ENCODE measurements around the gene TRABD.

DNA sequence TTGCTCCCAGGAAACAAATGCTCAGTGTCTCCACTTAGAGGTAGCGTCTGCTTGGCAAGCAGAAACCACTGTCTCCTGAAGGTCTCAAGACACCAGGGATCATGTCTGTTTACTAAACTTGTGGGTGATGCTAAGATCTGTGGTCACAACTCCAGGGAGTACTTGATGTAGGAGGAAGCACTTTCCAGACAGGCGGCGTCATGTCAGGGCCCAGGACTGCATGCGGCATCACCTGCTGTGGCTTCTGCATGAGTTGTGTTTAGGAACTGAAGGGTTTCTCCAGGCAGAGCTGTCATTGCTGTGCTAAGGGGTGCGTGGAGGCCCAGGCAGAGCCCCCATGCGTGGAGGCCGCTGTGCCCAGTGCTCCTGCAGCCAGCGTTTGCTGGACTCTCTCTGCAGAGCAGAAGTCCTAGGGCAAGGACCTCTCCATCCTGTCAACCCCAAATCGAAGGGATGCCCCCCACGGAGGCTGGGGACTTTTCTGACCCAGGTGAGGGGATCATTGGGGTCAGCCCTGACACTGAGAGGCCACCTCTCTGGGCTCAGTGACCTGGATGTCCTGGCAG is 23.2 kb upstream of the TRABD start:
- TF ChIP-seq LEF1 (IDR thresholded peaks at IDR 0.05; ENCODE audit: borderline replicate concordance) (no peak), ARNT (IDR thresholded peaks at IDR 0.05) (no peak), NFRKB (IDR thresholded peaks at IDR 0.05) (no peak), ELF4 (IDR thresholded peaks at IDR 0.05) (no peak), TARDBP (IDR thresholded peaks at IDR 0.05) (no peak), ZNF384 (IDR thresholded peaks at IDR 0.05) (no peak), L3MBTL2 (conservative IDR thresholded peaks at IDR 0.05) (no peak), FOXA1 (IDR thresholded peaks at IDR 0.05) (no peak), FOXM1 (IDR thresholded peaks at IDR 0.05; ENCODE audit: borderline replicate concordance) (no peak)
